GM12891 (cell line): ENCODE data around the gene KRT71.

Experiments
- PAX5 ChIP-seq: IDR thresholded peaks from 2 replicates; pipeline ENCODE4 v1.6.1; 2011; ENCODE audit warnings: low read length, moderate library complexity, mild to moderate bottlenecking; ENCODE audit not compliant: insufficient read depth, severe bottlenecking
- POLR2A ChIP-seq: IDR thresholded peaks from 2 replicates; pipeline ENCODE4 v1.6.1; 2011; ENCODE audit warnings: low read depth, low read length, control low read depth
- POLR2AphosphoS5 ChIP-seq: IDR thresholded peaks from 2 replicates; pipeline ENCODE4 v1.6.1; 2011; ENCODE audit warnings: low read depth, low read length, control low read depth
- POU2F2 ChIP-seq: IDR thresholded peaks from 2 replicates; pipeline ENCODE4 v1.6.1; 2011; ENCODE audit warnings: low read depth, mild to moderate bottlenecking, control low read depth, low read length, moderate library complexity
- SPI1 ChIP-seq: IDR thresholded peaks from 2 replicates; pipeline ENCODE4 v1.6.1; 2011; ENCODE audit warnings: low read depth, low read length, control low read depth
- TAF1 ChIP-seq: IDR thresholded peaks from 2 replicates; pipeline ENCODE4 v1.6.1; 2011; ENCODE audit warnings: low read depth, low read length, control low read depth

- TF ChIP-seq POLR2AphosphoS5 = no peak
- no peak for TF ChIP-seq POLR2A
- no peak for TF ChIP-seq TAF1
- TF ChIP-seq POU2F2 = no peak
- no peak for TF ChIP-seq PAX5
- no peak for TF ChIP-seq SPI1
Measured at GRCh38 chr12:52579468-52580465, 26.8 kb upstream of the KRT71 start.
